DOHH2 (cell line): ENCODE results near the gene CREB5.

Experiments used
- H3F3A ChIP-seq: fragments of 200-600 bp; sonication (generic), shearing (Covaris generic); 2 replicates; pipeline ENCODE4 v1.6.0; 2016; ENCODE audit warnings: antibody characterized with exemption, mild to moderate bottlenecking; ENCODE audit not compliant: control insufficient read depth, insufficient read depth
- H3K27ac ChIP-seq: fragments of 200-600 bp; sonication (generic); 2 replicates; pipeline ENCODE4 v1.5.1; 2014; ENCODE audit warnings: low read depth, mild to moderate bottlenecking, low read length, moderate library complexity
- H3K27me3 ChIP-seq: fragments of 200-600 bp; sonication (generic); 2 replicates; pipeline ENCODE4 v1.6.1; 2014; ENCODE audit warnings: mild to moderate bottlenecking, low read length, mixed read lengths; ENCODE audit not compliant: control insufficient read depth
- H3K36me3 ChIP-seq: fragments of 200-600 bp; sonication (generic); 2 replicates; pipeline ENCODE4 v1.6.1; 2014; ENCODE audit warnings: mild to moderate bottlenecking, low read length, moderate library complexity, mixed read lengths; ENCODE audit not compliant: control insufficient read depth
- H3K4me1 ChIP-seq: fragments of 200-600 bp; sonication (generic); 2 replicates; pipeline ENCODE4 v1.6.1; 2014; ENCODE audit warnings: mild to moderate bottlenecking, low read length, mixed read lengths; ENCODE audit not compliant: control insufficient read depth
- H3K4me2 ChIP-seq: fragments of 200-600 bp; sonication (generic); 2 replicates; pipeline ENCODE4 v1.6.0; 2014; ENCODE audit warnings: mild to moderate bottlenecking, low read length, moderate library complexity
- H3K4me3 ChIP-seq: fragments of 200-600 bp; sonication (generic); 2 replicates; pipeline ENCODE4 v1.5.1; 2014; ENCODE audit warnings: mild to moderate bottlenecking, low read length, mixed read lengths
- H3K79me2 ChIP-seq: fragments of 200-600 bp; sonication (generic); 2 replicates; pipeline ENCODE4 v1.6.1; 2014; ENCODE audit warnings: mild to moderate bottlenecking, low read length, mixed read lengths; ENCODE audit not compliant: control insufficient read depth
- H3K9me2 ChIP-seq: fragments of 200-600 bp; sonication (generic); replicated peaks from 2 replicates; pipeline ENCODE4 v1.6.1; 2014; ENCODE audit warnings: mild to moderate bottlenecking, low read length, mixed read lengths; ENCODE audit not compliant: control insufficient read depth
- H3K9me3 ChIP-seq: fragments of 200-600 bp; sonication (generic); 2 replicates; pipeline ENCODE4 v1.6.1; 2014; ENCODE audit warnings: antibody characterized with exemption, low read length, mixed read lengths; ENCODE audit not compliant: control insufficient read depth, insufficient read depth
- H4K20me1 ChIP-seq: fragments of 200-600 bp; sonication (generic); 2 replicates; pipeline ENCODE4 v1.6.0; 2014; ENCODE audit warnings: low read depth, mild to moderate bottlenecking, antibody characterized with exemption, low read length, moderate library complexity; ENCODE audit not compliant: control insufficient read depth, insufficient read depth
- CTCF ChIP-seq: fragments of 200-600 bp; sonication (generic); IDR thresholded peaks from one replicate; pipeline ENCODE4 v1.5.1; 2014; ENCODE audit warnings: antibody characterized with exemption, mild to moderate bottlenecking, low read depth, low read length; ENCODE audit not compliant: poor library complexity, severe bottlenecking
- EZH2phosphoT487 ChIP-seq: fragments of 200-600 bp; sonication (generic); IDR thresholded peaks from 2 replicates; pipeline ENCODE4 v1.6.1; 2017; ENCODE audit warnings: borderline replicate concordance, mild to moderate bottlenecking, antibody characterized with exemption, low read length, moderate library complexity, mixed read lengths

The CREB5 gene

GRCh38 chr7:28686418-28686800, 274.1 kb downstream of the CREB5 start:
- 0 out of 2 replicates have a peak overlapping the region, but pooled peaks have one; percentile 5 for H3K4me2 ChIP-seq
- no peak overlapping the region for H3K4me3 ChIP-seq

GRCh38 chr7:28687537-28687936, 275.2 kb downstream of the CREB5 start:
- Histone ChIP-seq H3K4me3 (no peak overlapping the region), H3F3A (no peaks in the 10 kb centered on the region), H3K36me3 (no peaks in the 10 kb centered on the region), H3K27ac (no peak overlapping the region), H3K4me2 (no peak overlapping the region), H3K4me1 (peaks cover 34% of the 10 kb centered on the region), H3K27me3 (peaks cover 10% of the 10 kb centered on the region), H4K20me1 (0 out of 2 replicates have a peak, but pooled peaks cover 5% of the 10 kb centered on the region), H3K9me3 (no peaks in the 10 kb centered on the region), H3K79me2 (no peaks in the 10 kb centered on the region), H3K9me2 (no peaks in the 10 kb centered on the region)
- no peak for TF ChIP-seq EZH2phosphoT487

More at GRCh38 chr7:28686418-28686800, 274.1 kb downstream of the CREB5 start:
- Histone ChIP-seq H3K4me1 (peaks cover 34% of the 10 kb centered on the region), H4K20me1 (0 out of 2 replicates have a peak, but pooled peaks cover 5% of the 10 kb centered on the region), H3K36me3 (no peaks in the 10 kb centered on the region), H3K27ac (no peak overlapping the region), H3F3A (no peaks in the 10 kb centered on the region), H3K27me3 (peaks cover 10% of the 10 kb centered on the region), H3K9me2 (no peaks in the 10 kb centered on the region), H3K9me3 (no peaks in the 10 kb centered on the region), H3K79me2 (no peaks in the 10 kb centered on the region)
- no peak for TF ChIP-seq CTCF
- TF ChIP-seq EZH2phosphoT487: no peak

- Histone ChIP-seq H3K4me2 (no peak overlapping the region), H3K27me3 (peaks cover 10% of the 10 kb centered on the region), H3K36me3 (no peaks in the 10 kb centered on the region), H3K9me2 (no peaks in the 10 kb centered on the region), H3K79me2 (no peaks in the 10 kb centered on the region), H3K9me3 (no peaks in the 10 kb centered on the region), H3F3A (no peaks in the 10 kb centered on the region), H3K27ac (no peak overlapping the region), H3K4me3 (no peak overlapping the region), H3K4me1 (peaks cover 34% of the 10 kb centered on the region), H4K20me1 (0 out of 2 replicates have a peak, but pooled peaks cover 5% of the 10 kb centered on the region)
- TF ChIP-seq CTCF (no peak), EZH2phosphoT487 (no peak)
Observed at GRCh38 chr7:28688174-28688573, 275.9 kb downstream of the CREB5 start.

- 0 out of 2 replicates have a peak, but pooled peaks cover 5% of the 10 kb centered on the region for H4K20me1 ChIP-seq
- no peak overlapping the region for H3K4me2 ChIP-seq
Observed at GRCh38 chr7:28688651-28689050, 276.3 kb downstream of the CREB5 start.

More at GRCh38 chr7:28688651-28689050, 276.3 kb downstream of the CREB5 start:
- no peak for TF ChIP-seq CTCF
- TF ChIP-seq EZH2phosphoT487: no peak
- Histone ChIP-seq H3K27ac (no peak overlapping the region), H3K79me2 (no peaks in the 10 kb centered on the region), H3K27me3 (peaks cover 10% of the 10 kb centered on the region), H3K4me1 (peaks cover 31% of the 10 kb centered on the region), H3F3A (no peaks in the 10 kb centered on the region), H3K36me3 (no peaks in the 10 kb centered on the region), H3K4me3 (no peak overlapping the region), H3K9me3 (no peaks in the 10 kb centered on the region), H3K9me2 (no peaks in the 10 kb centered on the region)
